ENCODE data around the gene KSR1. TPM values are rescaled to one million over a fixed set of nuclear protein-coding genes. Genes with fewer than 3 reads are reported as not detected.

KSR1 gene
- total and polyA plus RNA-seq, 2 of the 8 experiments (the other 6 are each of a cell fraction or from before 2014, with no cell fraction given), result 14.1 to 34.7 TPM

DNA sequence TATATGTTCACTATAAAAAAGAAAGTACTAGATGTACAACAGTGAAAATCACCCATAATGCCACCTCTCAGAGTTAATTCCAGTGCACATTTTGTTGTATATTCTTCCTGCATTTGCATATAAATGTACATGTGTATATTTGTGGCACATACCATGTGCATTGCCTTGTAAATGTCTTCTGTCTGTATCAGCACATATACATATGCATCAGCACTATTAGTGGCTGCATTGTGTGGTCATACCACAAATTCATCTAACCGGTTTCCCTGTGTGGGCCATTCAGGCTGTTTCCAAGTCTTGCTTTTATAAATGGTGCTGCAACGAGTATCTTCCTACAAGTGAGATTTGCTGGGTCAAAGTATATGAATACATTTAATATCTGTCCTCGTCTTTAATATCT, 6.5 kb downstream of the KSR1 start:
- CTCF ChIA-PET (ENCODE audit: partially characterized antibody), result interaction anchor here (1.2 to 17.4 kb wide), 4 partner anchors 8 to 137 kb away, joined by 3 to 209 read pairs (median 6); no protein-coding TSS in a partner anchor
- Histone ChIP-seq H2AK5ac (ENCODE audit: low read depth, low read length) (no peak overlapping the region), H3K79me1 (ENCODE audit: low read depth, low read length) (peaks cover 22% of the 10 kb centered on the region), H4K20me1 (replicated peaks in 1 of 2; ENCODE audit: control insufficient read depth in 1 of 2, insufficient read depth in 2 of 2, low read length in 2 of 2) (peaks cover 10 to 25% of the 10 kb centered on the region in 2 experiments), H4K8ac (ENCODE audit: extremely low read depth, insufficient read depth, low read length) (no peak overlapping the region), H3K4me2 (ENCODE audit: insufficient read depth in 1 of 2, low read depth in 2 of 2, low read length in 2 of 2) (no peak overlapping the region), H3K18ac (ENCODE audit: extremely low read depth, low read length) (no peak overlapping the region), H3K79me2 (ENCODE audit: control insufficient read depth in 1 of 2, insufficient read depth in 2 of 2, low read length in 2 of 2) (peaks cover 3 to 82% of the 10 kb centered on the region in 2 experiments), H3K9me3 (ENCODE audit: insufficient read depth in 2 of 2, low read depth in 1 of 2, low read length in 1 of 2) (no peaks in the 10 kb centered on the region), H3K56ac (replicated peaks; ENCODE audit: insufficient read length, low read depth, low read length) (no peak overlapping the region), H2BK20ac (ENCODE audit: low read length) (no peak overlapping the region), H2BK12ac (ENCODE audit: low read depth, low read length) (no peak overlapping the region), H3K4me1 (replicated peaks in 1 of 4; ENCODE audit: control insufficient read depth in 3 of 4, insufficient read depth in 4 of 4, low read length in 3 of 4) (peaks cover 8 to 27% (median 17%) of the 10 kb centered on the region in 4 experiments), H3K23ac (ENCODE audit: insufficient read length) (no peak overlapping the region), H3K4ac (replicated peaks; ENCODE audit: insufficient read length, low read depth, low read length) (no peak overlapping the region), H3K14ac (ENCODE audit: insufficient read length) (no peak overlapping the region), H2BK15ac (ENCODE audit: low read length) (no peak overlapping the region), H2BK5ac (ENCODE audit: low read depth, low read length) (no peak overlapping the region), H2BK120ac (replicated peaks; ENCODE audit: low read depth, low read length) (no peak overlapping the region), H3K36me3 (ENCODE audit: control insufficient read depth in 2 of 4, insufficient read depth in 4 of 4, low read length in 3 of 4) (no peaks in the 10 kb centered on the region), H3K27ac (ENCODE audit: low read depth, low read length) (no peak overlapping the region), H3K27me3 (replicated peaks in 1 of 4; ENCODE audit: control insufficient read depth in 3 of 4, extremely low read depth in 1 of 4, insufficient read depth in 3 of 4, low read length in 3 of 4) (peaks cover 0 to 2% (median under 1%) of the 10 kb centered on the region in 4 experiments; a peak in 3 of 7 replicates), H3K4me3 (ENCODE audit: extremely low read depth in 1 of 4, insufficient read depth in 2 of 4, low read depth in 3 of 4, low read length in 4 of 4) (no peak overlapping the region), H2AFZ (ENCODE audit: low read length) (no peak overlapping the region), H3K23me2 (ENCODE audit: low read depth, low read length) (peaks cover 3% of the 10 kb centered on the region; the same call in 1 of the 2 replicates), H4K5ac (ENCODE audit: insufficient read length, low read depth, low read length) (no peak overlapping the region), H4K91ac (replicated peaks; ENCODE audit: insufficient read length, low read length) (no peak overlapping the region), H3K9ac (replicated peaks in 1 of 4; ENCODE audit: extremely low read depth in 1 of 4, low read depth in 3 of 4, low read length in 3 of 4) (no peak overlapping the region)
- FAIRE-seq (no peak), DNase-seq (ENCODE audit: low read depth in 1 of 2, low spot score in 2 of 2) (no peak)
- POLR2A ChIA-PET (ENCODE audit: partially characterized antibody), result no interaction called here
- 93% methylated on average over 3 of the region's 3 CpGs; no CpG with 5 or more reads in 1 of the 2 experiments for WGBS, 2 experiments (ENCODE audit: extremely low coverage in 1 of 2, insufficient coverage in 1 of 2, insufficient read length in 1 of 2, insufficient replicate concordance in 2 of 2, low coverage in 1 of 2, low lambda C conversion rate in 2 of 2, missing lambda C conversion rate in 1 of 2)
- no peak for TF ChIP-seq NANOG (IDR thresholded peaks at IDR 0.05; ENCODE audit: insufficient read depth, low read depth, low read length, poor library complexity, severe bottlenecking)
- no peak for TF ChIP-seq HDAC6 (IDR thresholded peaks at IDR 0.05; ENCODE audit: low read depth, low read length)
- no peak for TF ChIP-seq RFX5 (IDR thresholded peaks at IDR 0.05; ENCODE audit: borderline replicate concordance, low read depth, low read length)
- TF ChIP-seq EZH2 (IDR thresholded peaks at IDR 0.05; ENCODE audit: low read depth, low read length, severe bottlenecking), result no peak
- no peak for TF ChIP-seq EGR1 (IDR thresholded peaks at IDR 0.05; ENCODE audit: borderline replicate concordance, low read depth, low read length)
- no peak for TF ChIP-seq SIX5 (IDR thresholded peaks at IDR 0.05; ENCODE audit: low read depth, low read length)
- TF ChIP-seq EP300 (IDR thresholded peaks at IDR 0.05; ENCODE audit: borderline replicate concordance in 1 of 2, low read depth in 2 of 2, low read length in 2 of 2), result no peak
- no peak for TF ChIP-seq KDM1A (IDR thresholded peaks at IDR 0.05; ENCODE audit: borderline replicate concordance, low read length)
- no peak for TF ChIP-seq ASH2L (IDR thresholded peaks at IDR 0.05; ENCODE audit: low read length)

Data from H1 (cell line).